PC-3 (cell line): ENCODE results near the gene CD177.

Source experiments
- EZH2 ChIP-seq: fragments of 300-600 bp; sonication (generic); IDR thresholded peaks from one replicate; pipeline ENCODE4 v1.6.1; 2017; ENCODE audit warnings: antibody characterized with exemption, mild to moderate bottlenecking, low read length; ENCODE audit not compliant: unreplicated experiment
- TF ChIP-seq, protein P1 (sequence below): fragments of 300-600 bp; sonication (generic); conservative IDR thresholded peaks from 2 replicates; pipeline ENCODE4 v1.5.1; 2017; ENCODE audit warnings: antibody characterized with exemption, low read depth, mild to moderate bottlenecking, low read length

DNA sequence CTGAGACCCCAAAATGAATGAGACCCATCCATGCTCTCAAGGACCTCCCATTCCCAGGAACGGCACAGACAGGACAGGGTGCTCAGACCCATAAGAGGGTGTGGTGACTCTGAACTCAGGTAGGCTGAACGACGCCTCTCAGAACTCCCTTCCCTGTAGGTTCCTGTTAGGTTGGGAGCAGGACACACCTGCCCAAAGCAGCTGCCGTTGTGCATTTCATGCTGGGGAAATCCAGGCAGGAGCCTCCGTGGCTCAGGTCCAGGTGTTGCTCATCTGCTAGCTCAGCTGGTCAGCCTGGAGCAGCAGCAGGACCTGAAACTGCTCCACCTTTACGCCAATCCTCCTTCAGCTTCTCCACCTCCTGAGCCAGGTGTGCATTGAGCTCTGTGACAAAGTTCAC lies 42.1 kb downstream of the CD177 start:
- TF ChIP-seq, protein P1, sequence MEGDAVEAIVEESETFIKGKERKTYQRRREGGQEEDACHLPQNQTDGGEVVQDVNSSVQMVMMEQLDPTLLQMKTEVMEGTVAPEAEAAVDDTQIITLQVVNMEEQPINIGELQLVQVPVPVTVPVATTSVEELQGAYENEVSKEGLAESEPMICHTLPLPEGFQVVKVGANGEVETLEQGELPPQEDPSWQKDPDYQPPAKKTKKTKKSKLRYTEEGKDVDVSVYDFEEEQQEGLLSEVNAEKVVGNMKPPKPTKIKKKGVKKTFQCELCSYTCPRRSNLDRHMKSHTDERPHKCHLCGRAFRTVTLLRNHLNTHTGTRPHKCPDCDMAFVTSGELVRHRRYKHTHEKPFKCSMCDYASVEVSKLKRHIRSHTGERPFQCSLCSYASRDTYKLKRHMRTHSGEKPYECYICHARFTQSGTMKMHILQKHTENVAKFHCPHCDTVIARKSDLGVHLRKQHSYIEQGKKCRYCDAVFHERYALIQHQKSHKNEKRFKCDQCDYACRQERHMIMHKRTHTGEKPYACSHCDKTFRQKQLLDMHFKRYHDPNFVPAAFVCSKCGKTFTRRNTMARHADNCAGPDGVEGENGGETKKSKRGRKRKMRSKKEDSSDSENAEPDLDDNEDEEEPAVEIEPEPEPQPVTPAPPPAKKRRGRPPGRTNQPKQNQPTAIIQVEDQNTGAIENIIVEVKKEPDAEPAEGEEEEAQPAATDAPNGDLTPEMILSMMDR, result no peak
- TF ChIP-seq EZH2, result no peak
